ENCODE results near the gene PLEKHD1. TPM values are rescaled to one million over a fixed set of nuclear protein-coding genes. Genes with fewer than 3 reads are reported as not detected.

The PLEKHD1 gene
- total RNA-seq, 2 experiments from 2014 or later: 0.07 TPM; not detected in 1

GRCh38 chr14:69525896-69526295, 41.4 kb downstream of the PLEKHD1 start:
- no peaks in the 10 kb centered on the region for H3K36me3 Mint-ChIP-seq (ENCODE audit: low read depth)
- no peak for TF ChIP-seq CTCF (IDR thresholded peaks at IDR 0.05)
- no peak overlapping the region for H3K27ac Mint-ChIP-seq
- H3K9me3 Mint-ChIP-seq: no peaks in the 10 kb centered on the region
- ChIA-PET CTCF (no interaction called here), POLR2A (interaction anchor here (1.0 kb wide), 1 partner anchor 44 kb away, joined by 3 read pairs; no protein-coding TSS in a partner anchor)
- intact Hi-C loops (cut with micrococcal nuclease): no loop called here
- no peaks in the 10 kb centered on the region for H3K4me1 Mint-ChIP-seq (ENCODE audit: low read depth)
- DNase-seq (no peak), ATAC-seq (no peak)
- no peak overlapping the region for H3K4me3 Mint-ChIP-seq
- H3K27me3 Mint-ChIP-seq: peaks cover 2% of the 10 kb centered on the region

DNA sequence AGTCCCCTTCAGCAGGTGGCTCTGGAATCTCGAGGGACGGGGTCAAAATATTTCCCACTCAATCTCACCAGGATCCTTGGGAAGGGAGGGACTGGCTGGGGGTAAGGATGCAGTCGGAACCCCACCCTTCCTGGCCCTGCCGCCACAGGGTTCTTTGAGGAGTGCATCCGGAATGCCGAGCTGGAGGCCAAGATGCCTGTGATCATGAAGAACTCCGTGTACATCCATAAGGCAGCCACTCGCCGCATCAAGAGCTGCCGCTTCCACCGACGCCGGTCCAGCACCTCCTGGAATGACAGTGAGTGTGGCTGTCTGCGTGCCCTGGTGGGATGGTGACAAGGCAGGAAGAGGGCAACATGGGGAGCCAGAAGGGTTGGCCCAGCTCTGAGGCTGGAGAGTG, 43.1 kb downstream of the PLEKHD1 start:
- intact Hi-C loops (cut with micrococcal nuclease): no loop called here
- no peak overlapping the region for H3K27ac Mint-ChIP-seq
- peaks cover 4% of the 10 kb centered on the region for H3K27me3 Mint-ChIP-seq
- TF ChIP-seq CTCF (IDR thresholded peaks at IDR 0.05): no peak
- ATAC-seq (no peak), DNase-seq (no peak)
- H3K4me3 Mint-ChIP-seq: no peak overlapping the region
- H3K4me1 Mint-ChIP-seq (ENCODE audit: low read depth): no peaks in the 10 kb centered on the region
- ChIA-PET CTCF (interaction anchor here (0.9 kb wide), 1 partner anchor 18 kb away, joined by 3 read pairs; no protein-coding TSS in a partner anchor), POLR2A (interaction anchor here (0.5 kb wide), 1 partner anchor 17 kb away, joined by 3 read pairs; no protein-coding TSS in a partner anchor)
- no peaks in the 10 kb centered on the region for H3K36me3 Mint-ChIP-seq (ENCODE audit: low read depth)
- H3K9me3 Mint-ChIP-seq: no peaks in the 10 kb centered on the region

DNA sequence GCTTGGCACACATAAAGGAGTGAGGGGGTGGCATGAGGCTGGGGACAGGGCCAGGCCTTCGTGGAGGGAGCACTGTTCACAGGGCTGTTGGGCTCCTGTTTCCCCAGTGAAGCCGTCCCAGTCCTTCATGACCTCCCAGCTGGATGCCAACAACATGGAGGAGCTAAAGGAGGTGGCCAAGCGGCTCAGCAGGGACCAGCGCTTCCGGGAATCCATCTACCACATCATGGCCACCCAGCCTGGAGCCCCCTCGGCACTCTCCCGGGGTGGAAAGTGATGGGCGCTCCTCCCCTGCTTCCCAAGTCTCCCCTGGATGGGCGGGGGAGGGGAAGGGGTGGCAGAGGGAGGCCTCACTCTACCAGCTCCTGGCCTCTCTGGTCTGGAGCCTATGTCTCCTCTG, 43.6 kb downstream of the PLEKHD1 start:
- CTCF ChIA-PET: interaction anchor here (0.9 to 1.1 kb wide), 2 partner anchors 9 to 17 kb away, joined by 3 to 4 read pairs; no protein-coding TSS in a partner anchor
- TF ChIP-seq CTCF (IDR thresholded peaks at IDR 0.05): no peak
- POLR2A ChIA-PET: interaction anchor here (0.5 kb wide), 1 partner anchor 17 kb away, joined by 3 read pairs; no protein-coding TSS in a partner anchor
- intact Hi-C loops (cut with micrococcal nuclease): no loop called here
- ATAC-seq: no peak
- no peaks in the 10 kb centered on the region for H3K4me1 Mint-ChIP-seq (ENCODE audit: low read depth)
- H3K27ac Mint-ChIP-seq: no peak overlapping the region
- H3K4me3 Mint-ChIP-seq: no peak overlapping the region
- DNase-seq: no peak
- no peaks in the 10 kb centered on the region for H3K9me3 Mint-ChIP-seq
- no peaks in the 10 kb centered on the region for H3K36me3 Mint-ChIP-seq (ENCODE audit: low read depth)
- peaks cover 4% of the 10 kb centered on the region for H3K27me3 Mint-ChIP-seq

GRCh38 chr14:69528930-69529329, 44.4 kb downstream of the PLEKHD1 start:
- ChIA-PET CTCF (interaction anchor here (1.0 to 1.2 kb wide), 3 partner anchors 10 to 46 kb away, joined by 3 to 6 read pairs (median 4); no protein-coding TSS in a partner anchor), POLR2A (interaction anchor here (0.6 kb wide), 1 partner anchor 35 kb away, joined by 4 read pairs; no protein-coding TSS in a partner anchor)
- Mint-ChIP-seq H3K36me3 (ENCODE audit: low read depth) (no peaks in the 10 kb centered on the region), H3K27ac (no peak overlapping the region), H3K9me3 (no peaks in the 10 kb centered on the region), H3K4me1 (ENCODE audit: low read depth) (no peaks in the 10 kb centered on the region), H3K27me3 (peaks cover 6% of the 10 kb centered on the region), H3K4me3 (no peak overlapping the region)
- no peak for ATAC-seq
- intact Hi-C loops (cut with micrococcal nuclease): no loop called here
- no peak for TF ChIP-seq CTCF (IDR thresholded peaks at IDR 0.05)
- no peak for DNase-seq

DNA sequence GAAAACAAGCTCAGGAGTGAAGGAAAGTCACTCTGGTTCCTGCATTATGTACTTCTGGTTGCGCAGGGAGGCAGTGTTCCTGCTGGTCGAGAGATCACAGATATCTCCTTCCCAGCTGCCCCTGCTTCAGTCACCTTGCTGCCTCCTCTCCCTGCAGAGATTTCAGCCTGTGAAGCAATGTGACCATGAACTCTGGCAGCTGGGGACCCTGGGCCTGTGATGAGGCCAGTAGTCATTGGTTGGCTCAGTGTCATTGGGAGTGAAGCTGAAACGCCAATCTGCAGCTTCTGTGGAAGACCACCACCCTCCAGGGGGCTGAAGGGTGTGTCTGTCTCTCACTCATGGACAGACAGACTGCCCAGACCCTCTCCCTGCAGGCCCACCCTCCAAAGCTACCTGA, 45.0 kb downstream of the PLEKHD1 start:
- DNase-seq: no peak
- no peak overlapping the region for H3K4me3 Mint-ChIP-seq
- peaks cover 6% of the 10 kb centered on the region for H3K27me3 Mint-ChIP-seq
- TF ChIP-seq CTCF (IDR thresholded peaks at IDR 0.05): no peak
- no peaks in the 10 kb centered on the region for H3K9me3 Mint-ChIP-seq
- intact Hi-C loops (cut with micrococcal nuclease): no loop called here
- H3K36me3 Mint-ChIP-seq (ENCODE audit: low read depth): no peaks in the 10 kb centered on the region
- CTCF ChIA-PET: interaction anchor here (1.0 to 1.2 kb wide), 3 partner anchors 10 to 46 kb away, joined by 3 to 6 read pairs (median 4); no protein-coding TSS in a partner anchor
- POLR2A ChIA-PET: interaction anchor here (0.6 kb wide), 1 partner anchor 34 kb away, joined by 4 read pairs; no protein-coding TSS in a partner anchor
- H3K4me1 Mint-ChIP-seq (ENCODE audit: low read depth): no peaks in the 10 kb centered on the region
- no peak for ATAC-seq
- H3K27ac Mint-ChIP-seq: no peak overlapping the region
